Measurements from ENCODE around the gene DSC1. TPM values are rescaled to one million over a fixed set of nuclear protein-coding genes. Genes with fewer than 3 reads are reported as not detected.

Gene DSC1
- total RNA-seq (10 to 100 TPM; 11.3 to 13.0 TPM), polyA plus RNA-seq (10 to 100 TPM; 15.0 to 26.0 (median 18.2) TPM), total RNA-seq (0.08 to 29.0 (median 9.0) reads per million in 6 experiments)

GRCh38 chr18:31162825-31163435, at the start of gene DSC1:
Gene DSC1 (minus strand): TSS chr18:31162856. CDS start chr18:31162594, 262 bp downstream.
- Mint-ChIP-seq H3K9me3 (peaks cover 0 to 4% (median 2%) of the 10 kb centered on the region in 9 donors), H3K27me3 (no peaks in the 10 kb centered on the region), H3K36me3 (peaks cover 0 to 6% (median 0%) of the 10 kb centered on the region in 3 donors), H3K27ac (peak within 1 kb of the TSS; percentile 68 to 99 (median 94)), H3K4me1 (peaks cover 4 to 21% (median 9%) of the 10 kb centered on the region in 4 donors), H3K4me3 (peak within 1 kb of the TSS; percentile 76 to 89 (median 86))
- POLR2A ChIA-PET, result interaction anchor here (1.0 to 1.1 kb wide), 2 partner anchors 37 to 856 kb away, joined by 3 to 5 read pairs; partner anchors contain the start of gene RNF125
- DNase-seq (peak in 7 of 10 donors; percentile 2 to 63 (median 24)), ATAC-seq (peak; percentile 88 to 91)

- Mint-ChIP-seq H3K9me3 (peaks cover 3 to 26% (median 9%) of the 10 kb centered on the region in 9 donors), H3K27me3 (peaks cover 0 to 2% (median 0%) of the 10 kb centered on the region in 5 donors), H3K4me3 (no peak overlapping the region), H3K36me3 (peaks cover 0 to 7% (median 0%) of the 10 kb centered on the region in 3 donors), H3K4me1 (peaks cover 0 to 6% (median under 1%) of the 10 kb centered on the region in 4 donors), H3K27ac (no peak overlapping the region)
- ATAC-seq, result no peak
- DNase-seq, result no peak
- POLR2A ChIA-PET, result no interaction called here
Measured at GRCh38 chr18:31211047-31211446, 48.4 kb upstream of the DSC1 start.

- ATAC-seq, result no peak
Measured at GRCh38 chr18:31209041-31209440, 46.4 kb upstream of the DSC1 start.

GRCh38 chr18:31207391-31207790, 44.7 kb upstream of the DSC1 start:
- no peak for ATAC-seq
- DNase-seq, result no peak
- Mint-ChIP-seq H3K36me3 (peaks cover 0 to 7% (median 0%) of the 10 kb centered on the region in 3 donors), H3K9me3 (peaks cover 0 to 26% (median 5%) of the 10 kb centered on the region in 9 donors), H3K4me3 (no peak overlapping the region), H3K27me3 (peaks cover 0 to 6% (median 2%) of the 10 kb centered on the region in 5 donors), H3K27ac (peak overlapping the region in 1 of 10 donors; percentile 15), H3K4me1 (peaks cover 0 to 6% (median under 1%) of the 10 kb centered on the region in 4 donors)
- POLR2A ChIA-PET, result no interaction called here

More at GRCh38 chr18:31209041-31209440, 46.4 kb upstream of the DSC1 start:
- POLR2A ChIA-PET, result no interaction called here
- no peak overlapping the region for H3K27ac Mint-ChIP-seq
- DNase-seq, result no peak
- H3K36me3 Mint-ChIP-seq, result peaks cover 0 to 7% (median 0%) of the 10 kb centered on the region in 3 donors
- H3K27me3 Mint-ChIP-seq, result peaks cover 0 to 6% (median 2%) of the 10 kb centered on the region in 5 donors
- H3K9me3 Mint-ChIP-seq, result peaks cover 0 to 26% (median 5%) of the 10 kb centered on the region in 9 donors
- no peak overlapping the region for H3K4me3 Mint-ChIP-seq
- H3K4me1 Mint-ChIP-seq, result peaks cover 0 to 6% (median under 1%) of the 10 kb centered on the region in 4 donors

GRCh38 chr18:31206787-31207381, 44.2 kb upstream of the DSC1 start:
- Mint-ChIP-seq H3K27ac (peak overlapping the region in 2 of 10 donors; percentile 3 to 15), H3K27me3 (peaks cover 0 to 6% (median 2%) of the 10 kb centered on the region in 5 donors), H3K4me1 (peaks cover 0 to 6% (median under 1%) of the 10 kb centered on the region in 4 donors), H3K4me3 (peak overlapping the region in 2 of 10 donors; percentile 46 to 62), H3K36me3 (peaks cover 0 to 7% (median 0%) of the 10 kb centered on the region in 3 donors), H3K9me3 (peaks cover 0 to 26% (median 5%) of the 10 kb centered on the region in 9 donors)
- no peak for DNase-seq
- no peak for ATAC-seq
- POLR2A ChIA-PET, result no interaction called here

- H3K4me3 Mint-ChIP-seq, result no peak overlapping the region
- H3K4me1 Mint-ChIP-seq, result peaks cover 0 to 6% (median under 1%) of the 10 kb centered on the region in 4 donors
- DNase-seq (no peak), ATAC-seq (no peak)
- POLR2A ChIA-PET, result no interaction called here
- peaks cover 0 to 6% (median 2%) of the 10 kb centered on the region in 5 donors for H3K27me3 Mint-ChIP-seq
- peaks cover 0 to 26% (median 5%) of the 10 kb centered on the region in 9 donors for H3K9me3 Mint-ChIP-seq
- no peak overlapping the region for H3K27ac Mint-ChIP-seq
- H3K36me3 Mint-ChIP-seq, result no peaks in the 10 kb centered on the region
Measured at GRCh38 chr18:31206071-31206470, 43.4 kb upstream of the DSC1 start.

GRCh38 chr18:31205273-31205672, 42.6 kb upstream of the DSC1 start:
- Mint-ChIP-seq H3K27ac (no peak overlapping the region), H3K4me3 (peak overlapping the region in 1 of 10 donors; percentile 23), H3K4me1 (peaks cover 0 to 6% (median under 1%) of the 10 kb centered on the region in 4 donors), H3K27me3 (peaks cover 0 to 6% (median 2%) of the 10 kb centered on the region in 5 donors), H3K9me3 (peaks cover 0 to 19% (median 6%) of the 10 kb centered on the region in 9 donors), H3K36me3 (no peaks in the 10 kb centered on the region)
- ATAC-seq (no peak), DNase-seq (no peak)
- POLR2A ChIA-PET, result no interaction called here

- no peak for ATAC-seq
- Mint-ChIP-seq H3K27ac (no peak overlapping the region), H3K36me3 (no peaks in the 10 kb centered on the region), H3K27me3 (peaks cover 0 to 6% (median 2%) of the 10 kb centered on the region in 5 donors), H3K9me3 (peaks cover 0 to 15% (median 6%) of the 10 kb centered on the region in 9 donors), H3K4me3 (no peak overlapping the region), H3K4me1 (peaks cover 0 to 6% (median under 1%) of the 10 kb centered on the region in 4 donors)
- no peak for DNase-seq
- POLR2A ChIA-PET, result no interaction called here
Measured at GRCh38 chr18:31204833-31205232, 42.2 kb upstream of the DSC1 start.

- no peak for ATAC-seq
Measured at GRCh38 chr18:31204166-31204565, 41.5 kb upstream of the DSC1 start.

GRCh38 chr18:31203794-31204148, 41.1 kb upstream of the DSC1 start:
- peaks cover 0 to 12% (median 3%) of the 10 kb centered on the region in 9 donors for H3K9me3 Mint-ChIP-seq
- no peaks in the 10 kb centered on the region for H3K36me3 Mint-ChIP-seq
- no peak for DNase-seq
- no peak for ATAC-seq
- peaks cover 0 to 6% (median 2%) of the 10 kb centered on the region in 5 donors for H3K27me3 Mint-ChIP-seq
- H3K27ac Mint-ChIP-seq, result no peak overlapping the region
- POLR2A ChIA-PET, result no interaction called here
- H3K4me3 Mint-ChIP-seq, result no peak overlapping the region
- peaks cover 0 to 6% (median under 1%) of the 10 kb centered on the region in 4 donors for H3K4me1 Mint-ChIP-seq

More at GRCh38 chr18:31204166-31204565, 41.5 kb upstream of the DSC1 start:
- DNase-seq, result no peak
- Mint-ChIP-seq H3K27me3 (peaks cover 0 to 6% (median 2%) of the 10 kb centered on the region in 5 donors), H3K27ac (no peak overlapping the region), H3K36me3 (no peaks in the 10 kb centered on the region), H3K4me1 (peaks cover 0 to 6% (median under 1%) of the 10 kb centered on the region in 4 donors), H3K9me3 (peaks cover 0 to 12% (median 3%) of the 10 kb centered on the region in 9 donors), H3K4me3 (no peak overlapping the region)
- POLR2A ChIA-PET, result no interaction called here

GRCh38 chr18:31203096-31203793, 40.6 kb upstream of the DSC1 start:
- peaks cover 0 to 12% (median 6%) of the 10 kb centered on the region in 9 donors for H3K9me3 Mint-ChIP-seq
- H3K27ac Mint-ChIP-seq, result no peak overlapping the region
- H3K36me3 Mint-ChIP-seq, result no peaks in the 10 kb centered on the region
- no peak overlapping the region for H3K4me3 Mint-ChIP-seq
- DNase-seq (no peak), ATAC-seq (no peak)
- peaks cover 0 to 6% (median 2%) of the 10 kb centered on the region in 5 donors for H3K27me3 Mint-ChIP-seq
- H3K4me1 Mint-ChIP-seq, result peaks cover 0 to 6% (median under 1%) of the 10 kb centered on the region in 4 donors
- POLR2A ChIA-PET, result no interaction called here

GRCh38 chr18:31199190-31199769, 36.6 kb upstream of the DSC1 start:
- no peaks in the 10 kb centered on the region for H3K36me3 Mint-ChIP-seq
- H3K27ac Mint-ChIP-seq, result peak overlapping the region in 1 of 10 donors; percentile 46
- H3K4me1 Mint-ChIP-seq, result peaks cover 0 to 2% (median 0%) of the 10 kb centered on the region in 4 donors
- DNase-seq, result no peak
- H3K4me3 Mint-ChIP-seq, result no peak overlapping the region
- H3K27me3 Mint-ChIP-seq, result no peaks in the 10 kb centered on the region
- peaks cover 0 to 11% (median 0%) of the 10 kb centered on the region in 9 donors for H3K9me3 Mint-ChIP-seq
- POLR2A ChIA-PET, result interaction anchor here (0.7 to 0.8 kb wide), 2 partner anchors 13 to 36 kb away, joined by 3 to 5 read pairs; no protein-coding TSS in a partner anchor
- no peak for ATAC-seq
